Esophagus muscularis mucosa (tissue), 3 donors: ENCODE results near the gene PRR5L.

ENCODE experiments used
- CTCF ChIP-seq, 3 experiments: fragments of 200-600 bp in 2 of 3; fragments of 450-650 bp in 1 of 3; sonication (generic) in 2 of 3; IDR thresholded peaks; one replicate each; pipeline ENCODE4 v1.5.1; 2017 to 2019; ENCODE audit warnings: antibody characterized with exemption in 3 of 3, mild to moderate bottlenecking in 2 of 3, moderate library complexity in 1 of 3
- POLR2A ChIP-seq: fragments of 450-650 bp; IDR thresholded peaks from one replicate; pipeline ENCODE4 v1.6.1; 2017; ENCODE audit warnings: antibody characterized with exemption, moderate library complexity, mild to moderate bottlenecking, low read depth

GRCh38 chr11:36356201-36356600, 60.1 kb downstream of the PRR5L start:
- TF ChIP-seq CTCF (IDR thresholded peaks at IDR 0.05) (no peak), POLR2A (no peak)
